HCT116 (cell line): ENCODE data around the gene SIPA1L3. TPM values are rescaled to one million over a fixed set of nuclear protein-coding genes. Genes with fewer than 3 reads are reported as not detected.

ENCODE experiments used
- ATAC-seq: fragments of 200-7000 bp; cut with Tn5 transposase; 2 replicates; pipeline ENCODE4 v1.9.1; 2020; ENCODE audit warnings: mild to moderate bottlenecking, moderate library complexity
- BruUV-seq: library from RNA; stranded (reverse); fragments of 400-500 nt; replicated peaks from 2 replicates; lab custom pipeline; 2021; lab: Mats Ljungman, UMichigan
- CTCF ChIA-PET: fragments of 300-600 bp; sonication (Branson Sonifier 250); formaldehyde crosslinking; loops from one replicate; lab custom pipeline; 2021; ENCODE audit warnings: antibody characterized with exemption; lab: Charles Lee
- POLR2A ChIA-PET: fragments of 300-600, 350-600 bp; sonication (Branson Sonifier 250); formaldehyde crosslinking; loops from one replicate; lab custom pipeline; 2021; ENCODE audit warnings: antibody characterized with exemption; lab: Charles Lee
- RAD21 ChIA-PET, 2 experiments: fragments of 300-600 bp; sonication (Branson Sonifier 250); formaldehyde crosslinking; loops; one replicate each; lab custom pipeline; 2023; ENCODE audit warnings: low total read pairs in 2 of 2; ENCODE audit not compliant: uncharacterized antibody in 2 of 2, unreplicated experiment in 2 of 2, low non-redundant PET in 1 of 2; lab: Charles Lee
- DNase-seq: peaks from one replicate; pipeline ENCODE4 v3.0.0-alpha.2; 2010; ENCODE audit warnings: low read depth, low spot score
- H2AFZ ChIP-seq: fragments of 200-600 bp; shearing (Covaris generic), sonication (generic); 2 replicates; pipeline ENCODE4 v1.6.1; 2017; ENCODE audit warnings: low read depth, mixed run types, mixed read lengths, antibody characterized with exemption, low read length; ENCODE audit not compliant: poor library complexity, severe bottlenecking
- H3K27ac ChIP-seq: 2 replicates; pipeline ENCODE4 v1.5.1; 2012; ENCODE audit warnings: low read depth, low read length
- H3K27me3 ChIP-seq: fragments of 200-600 bp; sonication (generic); 2 replicates; pipeline ENCODE4 v1.6.1; 2016; ENCODE audit warnings: mixed run types, low read length, mixed read lengths; ENCODE audit not compliant: insufficient read depth
- H3K36me3 ChIP-seq, 2 experiments: fragments of 200-500 bp in 1 of 2; fragments of 200-600 bp in 1 of 2; sonication (Bioruptor generic) in 1 of 2; sonication (generic) in 1 of 2; 2 replicates each; pipeline versions ENCODE4 v1.5.1 to v1.6.1; 2014 to 2016; ENCODE audit warnings: low read length in 2 of 2, inconsistent platforms in 1 of 2, mixed read lengths in 1 of 2, mixed run types in 1 of 2; ENCODE audit not compliant: insufficient read depth in 2 of 2, control insufficient read depth in 1 of 2
- H3K4me1 ChIP-seq, 2 experiments: fragments of 200-600 bp in 1 of 2; sonication (generic) in 1 of 2; 2 replicates each; pipeline versions ENCODE4 v1.5.1 to v1.6.1; 2012 to 2017; ENCODE audit warnings: low read length in 2 of 2, inconsistent platforms in 1 of 2, mild to moderate bottlenecking in 1 of 2, mixed read lengths in 1 of 2, mixed run types in 1 of 2, moderate library complexity in 1 of 2; ENCODE audit not compliant: insufficient read depth in 2 of 2, control insufficient read depth in 1 of 2
- H3K4me2 ChIP-seq: fragments of 200-600 bp; sonication (generic); 2 replicates; pipeline ENCODE4 v1.6.1; 2017; ENCODE audit warnings: mixed run types, low read length, mixed read lengths
- H3K4me3 ChIP-seq, 2 experiments: fragments of 200-600 bp in 1 of 2; sonication (generic) in 1 of 2; replicated peaks in 1 of 2; 2 replicates each; pipeline ENCODE4 v1.5.1; 2011 to 2016; ENCODE audit warnings: low read length in 2 of 2, control low read depth in 1 of 2, low read depth in 1 of 2, mild to moderate bottlenecking in 1 of 2, mixed read lengths in 1 of 2, mixed run types in 1 of 2
- H3K79me2 ChIP-seq: fragments of 200-600 bp; sonication (generic); 2 replicates; pipeline ENCODE4 v1.6.1; 2017; ENCODE audit warnings: mild to moderate bottlenecking, mixed run types, low read length, moderate library complexity, mixed read lengths; ENCODE audit not compliant: insufficient read depth
- H3K9ac ChIP-seq: fragments of 200-600 bp; sonication (generic); 2 replicates; pipeline ENCODE4 v1.6.1; 2016; ENCODE audit warnings: low read length, mixed read lengths
- H3K9me2 ChIP-seq: fragments of 200-600 bp; sonication (generic), shearing (Covaris generic); 2 replicates; pipeline ENCODE4 v1.6.1; 2017; ENCODE audit warnings: mixed run types, mild to moderate bottlenecking, moderate library complexity; ENCODE audit not compliant: insufficient read depth
- H3K9me3 ChIP-seq, 2 experiments: fragments of 200-500 bp in 1 of 2; fragments of 200-600 bp in 1 of 2; sonication (Bioruptor generic) in 1 of 2; sonication (generic) in 1 of 2; 2 replicates each; pipeline ENCODE4 v1.6.1; 2014 to 2017; ENCODE audit warnings: low read length in 2 of 2, mixed read lengths in 2 of 2, inconsistent platforms in 1 of 2, low read depth in 1 of 2, mild to moderate bottlenecking in 1 of 2, mixed run types in 1 of 2, moderate library complexity in 1 of 2; ENCODE audit not compliant: control insufficient read depth in 1 of 2, insufficient read depth in 1 of 2
- H4K20me1 ChIP-seq: fragments of 200-600 bp; sonication (generic), shearing (Covaris generic); 2 replicates; pipeline ENCODE4 v1.6.1; 2017; ENCODE audit warnings: mixed run types, mild to moderate bottlenecking, moderate library complexity; ENCODE audit not compliant: insufficient read depth
- EZH2 ChIP-seq: fragments of 200-600 bp; sonication (generic); IDR thresholded peaks from 2 replicates; pipeline ENCODE4 v1.6.1; 2017; ENCODE audit warnings: antibody characterized with exemption, mixed run types
- FOSL1 ChIP-seq: IDR thresholded peaks from 2 replicates; pipeline ENCODE4 v1.6.1; 2012; ENCODE audit warnings: low read depth
- JUND ChIP-seq: IDR thresholded peaks from 2 replicates; pipeline ENCODE4 v1.6.1; 2012
- RAD21 ChIP-seq: IDR thresholded peaks from 2 replicates; pipeline ENCODE4 v1.6.1; 2012; ENCODE audit warnings: low read depth, mild to moderate bottlenecking
- SIN3A ChIP-seq: IDR thresholded peaks from 2 replicates; pipeline ENCODE4 v1.6.1; 2012; ENCODE audit warnings: low read depth
- TCF7L2 ChIP-seq: IDR thresholded peaks from 2 replicates; pipeline ENCODE4 v1.7.0; 2011; ENCODE audit warnings: borderline replicate concordance, inconsistent platforms; ENCODE audit not compliant: insufficient read depth, insufficient read length; ENCODE audit errors: extremely low read depth
- ZFX ChIP-seq: fragments of 450-650 bp; IDR thresholded peaks from 2 replicates; pipeline ENCODE4 v1.6.1; 2017
- intact Hi-C: fragments of 100-400 bp; cut with micrococcal nuclease; formaldehyde crosslinking; loops from 2 replicates; pipeline ENCODE4 v1.10.0; 2022
- total RNA-seq: library from RNA; stranded (reverse); gene quantifications from one replicate; pipeline ENCODE4 v1.2.1, GENCODE V29; 2021; ENCODE audit not compliant: unreplicated experiment
- TF ChIP-seq, protein P1 (sequence below): IDR thresholded peaks from 2 replicates; pipeline ENCODE4 v1.6.1; 2011; ENCODE audit warnings: mild to moderate bottlenecking, low read length, moderate library complexity; ENCODE audit not compliant: insufficient replicate concordance; ENCODE audit errors: extremely low read depth
- TF ChIP-seq, protein P2 (sequence below): IDR thresholded peaks from 2 replicates; pipeline ENCODE4 v1.6.1; 2012
- TF ChIP-seq, protein P3 (sequence below), 3 experiments: fragments of 200-600 bp in 1 of 3; sonication (generic) in 1 of 3; IDR thresholded peaks in 2 of 3; conservative IDR thresholded peaks in 1 of 3; 2 replicates each; pipeline ENCODE4 v1.5.1; 2012 to 2017; ENCODE audit warnings: low read depth in 2 of 3, low read length in 2 of 3, antibody characterized with exemption in 1 of 3, borderline replicate concordance in 1 of 3, control low read depth in 1 of 3, mild to moderate bottlenecking in 1 of 3, mixed read lengths in 1 of 3, mixed run types in 1 of 3, moderate library complexity in 1 of 3; ENCODE audit not compliant: insufficient read depth in 1 of 3

Gene SIPA1L3
- total RNA-seq, 1 experiment from 2014 or later: 41.8 TPM

DNA sequence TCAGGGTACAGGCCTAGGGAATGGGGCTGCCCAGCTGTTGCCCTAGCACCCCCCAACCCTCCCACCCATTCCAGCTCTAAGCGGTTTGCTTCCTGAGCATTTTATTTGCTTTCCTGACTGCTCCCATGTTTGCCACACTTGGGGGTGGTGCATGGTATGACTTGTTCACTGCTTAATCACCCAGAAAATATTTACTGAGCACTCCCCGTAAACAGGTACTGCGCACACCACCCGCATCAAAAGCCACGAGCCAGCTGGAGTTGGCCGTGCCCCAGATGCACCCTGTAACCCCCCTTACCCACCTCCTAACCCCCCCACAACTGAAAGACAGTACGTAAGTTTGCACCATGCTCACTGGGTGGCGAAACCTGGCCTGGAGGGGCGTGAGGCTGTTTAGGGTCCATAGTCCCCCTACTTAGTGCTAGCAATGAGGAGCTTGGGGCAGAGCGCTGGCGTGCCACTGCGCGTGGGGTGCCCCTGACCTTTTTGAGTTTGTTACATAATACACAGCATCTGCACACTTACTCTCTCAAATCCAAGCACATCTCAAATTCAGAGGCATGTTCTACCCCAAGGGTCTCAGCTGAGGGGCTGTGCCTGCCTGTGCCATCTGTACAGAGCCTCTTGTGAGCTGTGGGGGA lies 287.2 kb downstream of the SIPA1L3 start:
- BruUV-seq: no TSS peak
- no peaks in the 10 kb centered on the region; a peak in 1 of 4 replicates for H3K4me1 ChIP-seq
- no peak overlapping the region for H3K4me2 ChIP-seq
- H3K36me3 ChIP-seq: peaks cover 0 to 2% of the 10 kb centered on the region in 2 experiments; a peak in 1 of 4 replicates
- no peak for ATAC-seq
- H2AFZ ChIP-seq: no peak overlapping the region
- DNase-seq: no peak
- TF ChIP-seq, protein P1, sequence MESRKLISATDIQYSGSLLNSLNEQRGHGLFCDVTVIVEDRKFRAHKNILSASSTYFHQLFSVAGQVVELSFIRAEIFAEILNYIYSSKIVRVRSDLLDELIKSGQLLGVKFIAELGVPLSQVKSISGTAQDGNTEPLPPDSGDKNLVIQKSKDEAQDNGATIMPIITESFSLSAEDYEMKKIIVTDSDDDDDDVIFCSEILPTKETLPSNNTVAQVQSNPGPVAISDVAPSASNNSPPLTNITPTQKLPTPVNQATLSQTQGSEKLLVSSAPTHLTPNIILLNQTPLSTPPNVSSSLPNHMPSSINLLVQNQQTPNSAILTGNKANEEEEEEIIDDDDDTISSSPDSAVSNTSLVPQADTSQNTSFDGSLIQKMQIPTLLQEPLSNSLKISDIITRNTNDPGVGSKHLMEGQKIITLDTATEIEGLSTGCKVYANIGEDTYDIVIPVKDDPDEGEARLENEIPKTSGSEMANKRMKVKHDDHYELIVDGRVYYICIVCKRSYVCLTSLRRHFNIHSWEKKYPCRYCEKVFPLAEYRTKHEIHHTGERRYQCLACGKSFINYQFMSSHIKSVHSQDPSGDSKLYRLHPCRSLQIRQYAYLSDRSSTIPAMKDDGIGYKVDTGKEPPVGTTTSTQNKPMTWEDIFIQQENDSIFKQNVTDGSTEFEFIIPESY: no peak
- TF ChIP-seq RAD21: no peak
- TF ChIP-seq ZFX: no peak
- TF ChIP-seq, protein P2, sequence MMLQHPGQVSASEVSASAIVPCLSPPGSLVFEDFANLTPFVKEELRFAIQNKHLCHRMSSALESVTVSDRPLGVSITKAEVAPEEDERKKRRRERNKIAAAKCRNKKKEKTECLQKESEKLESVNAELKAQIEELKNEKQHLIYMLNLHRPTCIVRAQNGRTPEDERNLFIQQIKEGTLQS: no peak
- no peak for TF ChIP-seq EZH2
- TF ChIP-seq FOSL1: no peak
- TF ChIP-seq SIN3A: no peak
- no peak for TF ChIP-seq TCF7L2
- TF ChIP-seq, protein P3, sequence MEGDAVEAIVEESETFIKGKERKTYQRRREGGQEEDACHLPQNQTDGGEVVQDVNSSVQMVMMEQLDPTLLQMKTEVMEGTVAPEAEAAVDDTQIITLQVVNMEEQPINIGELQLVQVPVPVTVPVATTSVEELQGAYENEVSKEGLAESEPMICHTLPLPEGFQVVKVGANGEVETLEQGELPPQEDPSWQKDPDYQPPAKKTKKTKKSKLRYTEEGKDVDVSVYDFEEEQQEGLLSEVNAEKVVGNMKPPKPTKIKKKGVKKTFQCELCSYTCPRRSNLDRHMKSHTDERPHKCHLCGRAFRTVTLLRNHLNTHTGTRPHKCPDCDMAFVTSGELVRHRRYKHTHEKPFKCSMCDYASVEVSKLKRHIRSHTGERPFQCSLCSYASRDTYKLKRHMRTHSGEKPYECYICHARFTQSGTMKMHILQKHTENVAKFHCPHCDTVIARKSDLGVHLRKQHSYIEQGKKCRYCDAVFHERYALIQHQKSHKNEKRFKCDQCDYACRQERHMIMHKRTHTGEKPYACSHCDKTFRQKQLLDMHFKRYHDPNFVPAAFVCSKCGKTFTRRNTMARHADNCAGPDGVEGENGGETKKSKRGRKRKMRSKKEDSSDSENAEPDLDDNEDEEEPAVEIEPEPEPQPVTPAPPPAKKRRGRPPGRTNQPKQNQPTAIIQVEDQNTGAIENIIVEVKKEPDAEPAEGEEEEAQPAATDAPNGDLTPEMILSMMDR (IDR thresholded peaks at IDR 0.05 in 2 of 3, conservative IDR thresholded peaks at IDR 0.05 in 1 of 3; ENCODE audit: borderline replicate concordance in 1 of 3, insufficient read depth in 1 of 3, low read depth in 2 of 3, low read length in 2 of 3): no peak
- TF ChIP-seq JUND: no peak
- ChIA-PET RAD21 (no interaction called here), POLR2A (no interaction called here), CTCF (no interaction called here)
- H3K27ac ChIP-seq: no peak overlapping the region
- H3K79me2 ChIP-seq: no peaks in the 10 kb centered on the region
- H3K9ac ChIP-seq: no peak overlapping the region
- no peaks in the 10 kb centered on the region for H3K9me2 ChIP-seq
- no peaks in the 10 kb centered on the region for H3K27me3 ChIP-seq
- no peak overlapping the region for H3K4me3 ChIP-seq
- no peaks in the 10 kb centered on the region for H3K9me3 ChIP-seq
- intact Hi-C loops: no loop called here
- no peaks in the 10 kb centered on the region for H4K20me1 ChIP-seq
